Measurements from ENCODE around the gene DEPDC5.
"Not testable (repeated sequence)": the region's sequence is repeated elsewhere in the genome, so short reads cannot be mapped to it uniquely, and the experiment has no call there.

DEPDC5 gene

DNA sequence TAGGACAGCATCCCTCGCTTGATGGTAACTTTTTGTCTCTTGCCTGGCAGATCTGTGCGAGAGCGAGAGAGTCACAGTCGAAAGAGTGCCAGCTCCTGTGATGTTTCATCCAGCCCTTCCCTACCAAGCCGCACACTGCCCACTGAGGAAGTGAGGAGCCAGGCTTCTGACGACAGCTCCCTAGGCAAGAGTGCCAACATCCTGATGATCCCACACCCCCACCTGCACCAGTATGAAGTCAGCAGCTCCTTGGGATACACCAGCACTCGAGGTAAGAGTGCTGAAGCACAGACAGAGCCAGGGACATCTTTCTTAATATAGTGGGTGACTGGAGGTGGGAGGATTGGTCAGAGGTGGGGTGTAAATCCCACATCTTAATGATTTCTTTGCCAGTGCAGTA is 61.1 kb downstream of the DEPDC5 start:
- no peak overlapping the region for H3K9ac ChIP-seq (ENCODE audit: low read depth, low read length)

DNA sequence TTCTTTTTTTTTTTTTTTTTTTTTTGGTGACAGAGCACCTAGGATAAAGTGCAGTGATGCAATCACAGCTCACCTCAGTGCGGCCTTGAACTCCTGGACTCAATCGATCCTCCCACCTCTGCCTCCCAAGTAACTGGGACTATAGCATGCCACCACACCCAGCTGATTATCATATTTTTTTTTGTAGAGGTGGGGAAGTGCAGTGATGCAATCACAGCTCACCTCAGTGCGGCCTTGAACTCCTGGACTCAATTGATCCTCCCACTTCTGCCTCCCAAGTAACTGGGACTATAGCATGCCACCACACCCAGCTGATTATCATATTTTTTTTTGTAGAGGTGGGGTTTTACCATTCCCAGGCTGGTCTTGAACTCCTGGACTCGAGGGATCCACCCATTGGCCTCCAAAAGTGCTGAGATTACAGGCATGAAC is 61.6 kb downstream of the DEPDC5 start:
- not testable (repeated sequence) for ATAC-seq (ENCODE audit: insufficient read depth, low read depth); H3K4me1 ChIP-seq (ENCODE audit: insufficient read depth, low read length); H3K9me3 ChIP-seq (ENCODE audit: insufficient read depth, low read length, severe bottlenecking); H3K27me3 ChIP-seq (ENCODE audit: insufficient read depth, low read length, poor library complexity); H3K4me3 ChIP-seq (ENCODE audit: low read depth in 1 of 2, low read length in 2 of 2); H3K4me2 ChIP-seq (ENCODE audit: insufficient read depth, low read length); H4K20me1 ChIP-seq (ENCODE audit: insufficient read depth, low read length); DNase-seq; H3K27ac ChIP-seq (ENCODE audit: low read length); H3K79me2 ChIP-seq (ENCODE audit: insufficient read depth, low read length); H3K9ac ChIP-seq (ENCODE audit: low read depth, low read length); H2AFZ ChIP-seq (ENCODE audit: low read depth, low read length)
- peaks cover 78% of the 10 kb centered on the region for H3K36me3 ChIP-seq (ENCODE audit: insufficient read depth, low read length)

More for the DNA sequence above, 61.1 kb downstream of the DEPDC5 start:
- Histone ChIP-seq H3K4me2 (ENCODE audit: insufficient read depth, low read length) (no peak overlapping the region), H3K4me1 (ENCODE audit: insufficient read depth, low read length) (no peaks in the 10 kb centered on the region), H4K20me1 (ENCODE audit: insufficient read depth, low read length) (no peaks in the 10 kb centered on the region), H3K27me3 (ENCODE audit: insufficient read depth, low read length, poor library complexity) (no peaks in the 10 kb centered on the region), H3K9me3 (ENCODE audit: insufficient read depth, low read length, severe bottlenecking) (no peaks in the 10 kb centered on the region), H2AFZ (ENCODE audit: low read depth, low read length) (no peak overlapping the region), H3K36me3 (ENCODE audit: insufficient read depth, low read length) (peaks cover 74% of the 10 kb centered on the region), H3K27ac (ENCODE audit: low read length) (no peak overlapping the region), H3K79me2 (ENCODE audit: insufficient read depth, low read length) (no peaks in the 10 kb centered on the region), H3K4me3 (ENCODE audit: low read depth in 1 of 2, low read length in 2 of 2) (no peak overlapping the region)
- no peak for ATAC-seq (ENCODE audit: insufficient read depth, low read depth)
- TF ChIP-seq, protein P1, sequence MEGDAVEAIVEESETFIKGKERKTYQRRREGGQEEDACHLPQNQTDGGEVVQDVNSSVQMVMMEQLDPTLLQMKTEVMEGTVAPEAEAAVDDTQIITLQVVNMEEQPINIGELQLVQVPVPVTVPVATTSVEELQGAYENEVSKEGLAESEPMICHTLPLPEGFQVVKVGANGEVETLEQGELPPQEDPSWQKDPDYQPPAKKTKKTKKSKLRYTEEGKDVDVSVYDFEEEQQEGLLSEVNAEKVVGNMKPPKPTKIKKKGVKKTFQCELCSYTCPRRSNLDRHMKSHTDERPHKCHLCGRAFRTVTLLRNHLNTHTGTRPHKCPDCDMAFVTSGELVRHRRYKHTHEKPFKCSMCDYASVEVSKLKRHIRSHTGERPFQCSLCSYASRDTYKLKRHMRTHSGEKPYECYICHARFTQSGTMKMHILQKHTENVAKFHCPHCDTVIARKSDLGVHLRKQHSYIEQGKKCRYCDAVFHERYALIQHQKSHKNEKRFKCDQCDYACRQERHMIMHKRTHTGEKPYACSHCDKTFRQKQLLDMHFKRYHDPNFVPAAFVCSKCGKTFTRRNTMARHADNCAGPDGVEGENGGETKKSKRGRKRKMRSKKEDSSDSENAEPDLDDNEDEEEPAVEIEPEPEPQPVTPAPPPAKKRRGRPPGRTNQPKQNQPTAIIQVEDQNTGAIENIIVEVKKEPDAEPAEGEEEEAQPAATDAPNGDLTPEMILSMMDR (IDR thresholded peaks at IDR 0.05; ENCODE audit: borderline replicate concordance, extremely low read depth, low read length, poor library complexity, severe bottlenecking) = no peak
- DNase-seq = no peak

DNA sequence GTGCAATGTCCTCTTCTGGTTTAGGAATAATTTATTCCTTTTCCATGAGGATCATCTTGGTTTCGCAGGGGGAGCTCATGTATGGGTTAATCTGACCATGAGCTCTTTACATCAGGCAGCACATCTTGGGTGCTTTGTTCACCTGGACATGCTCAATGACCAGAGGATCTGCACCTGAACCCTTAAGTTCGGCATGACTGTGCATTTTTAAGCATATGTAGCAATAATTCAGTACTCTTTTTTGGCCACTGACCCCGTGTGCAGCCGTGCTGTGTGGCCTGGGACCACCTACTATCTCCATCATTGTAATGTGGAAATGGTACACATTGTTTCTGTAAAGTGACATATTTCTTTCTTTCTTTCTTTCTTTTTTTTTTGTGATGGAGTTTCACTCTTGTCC is 62.9 kb downstream of the DEPDC5 start:
- no peaks in the 10 kb centered on the region for H3K79me2 ChIP-seq (ENCODE audit: insufficient read depth, low read length)
- H3K27me3 ChIP-seq (ENCODE audit: insufficient read depth, low read length, poor library complexity) = no peaks in the 10 kb centered on the region
- no peak overlapping the region for H2AFZ ChIP-seq (ENCODE audit: low read depth, low read length)
- H3K4me2 ChIP-seq (ENCODE audit: insufficient read depth, low read length) = no peak overlapping the region
- H3K4me3 ChIP-seq (ENCODE audit: low read depth in 1 of 2, low read length in 2 of 2) = no peak overlapping the region
- H3K4me1 ChIP-seq (ENCODE audit: insufficient read depth, low read length) = no peaks in the 10 kb centered on the region
- no peaks in the 10 kb centered on the region for H3K9me3 ChIP-seq (ENCODE audit: insufficient read depth, low read length, severe bottlenecking)
- no peaks in the 10 kb centered on the region for H4K20me1 ChIP-seq (ENCODE audit: insufficient read depth, low read length)
- TF ChIP-seq, protein P1 (IDR thresholded peaks at IDR 0.05; ENCODE audit: borderline replicate concordance, extremely low read depth, low read length, poor library complexity, severe bottlenecking) = no peak
- TF ChIP-seq EZH2 (IDR thresholded peaks at IDR 0.05; ENCODE audit: borderline replicate concordance, low read depth, low read length, severe bottlenecking) = no peak
- DNase-seq (no peak), ATAC-seq (ENCODE audit: insufficient read depth, low read depth) (no peak)
- H3K27ac ChIP-seq (ENCODE audit: low read length) = no peak overlapping the region
- no peak overlapping the region for H3K9ac ChIP-seq (ENCODE audit: low read depth, low read length)
- H3K36me3 ChIP-seq (ENCODE audit: insufficient read depth, low read length) = peaks cover 80% of the 10 kb centered on the region

DNA sequence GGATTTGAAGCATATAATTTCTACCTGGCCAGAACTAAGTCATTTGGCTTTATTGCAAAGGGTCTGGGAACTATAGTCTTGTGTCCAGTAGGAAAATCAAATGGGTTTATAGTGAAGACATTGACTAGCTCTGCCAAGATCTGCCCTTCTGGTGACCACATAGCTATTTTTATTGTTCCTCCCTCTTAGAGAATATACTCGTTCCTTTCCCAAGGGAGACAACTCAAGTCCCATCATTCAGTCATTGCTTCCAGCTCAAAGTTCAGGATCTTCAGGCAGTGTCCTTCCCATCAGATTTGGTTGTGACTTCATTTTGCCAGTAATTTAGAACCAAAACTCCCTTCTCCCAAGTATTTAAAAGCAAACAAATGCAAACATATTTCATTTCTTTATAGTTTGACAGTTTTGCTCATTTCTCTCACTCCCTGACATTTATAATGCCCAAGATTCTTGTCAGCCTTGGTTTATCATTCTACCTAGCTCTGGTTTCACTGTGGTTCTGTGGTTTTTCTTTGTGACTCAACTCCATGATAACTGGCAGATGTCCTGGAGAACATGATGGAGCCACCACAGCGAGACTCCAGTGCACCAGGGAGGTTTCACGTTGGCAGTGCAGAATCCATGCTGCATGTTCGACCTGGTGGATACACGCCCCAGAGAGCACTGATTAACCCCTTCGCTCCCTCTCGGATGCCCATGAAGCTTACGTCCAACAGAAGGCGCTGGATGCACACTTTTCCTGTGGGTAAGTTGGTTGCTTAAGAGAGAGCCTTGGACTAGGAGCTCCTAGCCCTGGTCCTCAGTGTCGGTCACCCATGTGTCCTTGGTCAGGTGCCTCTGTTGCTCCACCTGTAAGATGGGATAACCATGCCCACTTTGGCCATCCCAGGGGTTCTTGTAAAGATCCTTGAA is 64.9 kb downstream of the DEPDC5 start:
- H3K79me2 ChIP-seq (ENCODE audit: insufficient read depth, low read length) = no peaks in the 10 kb centered on the region
- TF ChIP-seq EZH2 (IDR thresholded peaks at IDR 0.05; ENCODE audit: borderline replicate concordance, low read depth, low read length, severe bottlenecking) = no peak
- TF ChIP-seq, protein P1 (IDR thresholded peaks at IDR 0.05; ENCODE audit: borderline replicate concordance, extremely low read depth, low read length, poor library complexity, severe bottlenecking) = no peak
- H3K4me2 ChIP-seq (ENCODE audit: insufficient read depth, low read length) = no peak overlapping the region
- peaks cover 96% of the 10 kb centered on the region for H3K36me3 ChIP-seq (ENCODE audit: insufficient read depth, low read length)
- no peaks in the 10 kb centered on the region for H3K27me3 ChIP-seq (ENCODE audit: insufficient read depth, low read length, poor library complexity)
- ATAC-seq (ENCODE audit: insufficient read depth, low read depth) (no peak), DNase-seq (no peak)
- 0 out of 2 replicates have a peak, but pooled peaks cover 2% of the 10 kb centered on the region for H4K20me1 ChIP-seq (ENCODE audit: insufficient read depth, low read length)
- no peak overlapping the region for H3K27ac ChIP-seq (ENCODE audit: low read length)
- H2AFZ ChIP-seq (ENCODE audit: low read depth, low read length) = no peak overlapping the region
- no peak overlapping the region for H3K4me3 ChIP-seq (ENCODE audit: low read depth in 1 of 2, low read length in 2 of 2)
- no peaks in the 10 kb centered on the region for H3K4me1 ChIP-seq (ENCODE audit: insufficient read depth, low read length)
- H3K9ac ChIP-seq (ENCODE audit: low read depth, low read length) = no peak overlapping the region
- H3K9me3 ChIP-seq (ENCODE audit: insufficient read depth, low read length, severe bottlenecking) = no peaks in the 10 kb centered on the region

Data from DND-41 (cell line).